Stimulated activated CD4-positive, alpha-beta T cell treated with anti-CD3 and anti-CD28 coated beads, Interleukin-1b, Interleukin-23, amount 100 ng/mL, for 1 hour (primary cell): Measurements from ENCODE around the gene OR6K6.

ENCODE experiments used
- DNase-seq, 2 donors: peaks; one replicate each; pipeline ENCODE4 v3.0.0-alpha.2; 2020; ENCODE audit warnings: low read depth in 2 of 2

OR6K6 gene

GRCh38 chr1:158754420-158754819, at the start of gene OR6K6:
Gene OR6K6 (plus strand): TSS chr1:158754720. CDS start chr1:158754888, 168 bp downstream.
- DNase-seq: no peak

GRCh38 chr1:158706096-158706495, 48.4 kb upstream of the OR6K6 start:
- no peak for DNase-seq

GRCh38 chr1:158711098-158711497, 43.4 kb upstream of the OR6K6 start:
- DNase-seq: no peak

GRCh38 chr1:158714754-158715153, 39.8 kb upstream of the OR6K6 start:
- DNase-seq: no peak

- no peak for DNase-seq
Observed at GRCh38 chr1:158716335-158716734, 38.2 kb upstream of the OR6K6 start.

- DNase-seq: no peak
Observed at GRCh38 chr1:158717344-158717743, 37.2 kb upstream of the OR6K6 start.

- no peak for DNase-seq
Observed at GRCh38 chr1:158719664-158720063, 34.9 kb upstream of the OR6K6 start.

GRCh38 chr1:158720620-158721019, 33.9 kb upstream of the OR6K6 start, which contains the start of gene OR6K3:
Gene OR6K3 (minus strand): TSS chr1:158720720. CDS start chr1:158718115, 2,605 bp downstream.
- DNase-seq: no peak

- DNase-seq: no peak
Observed at GRCh38 chr1:158724442-158724841, 30.1 kb upstream of the OR6K6 start.

- no peak for DNase-seq
Observed at GRCh38 chr1:158728510-158729225, 25.9 kb upstream of the OR6K6 start.

GRCh38 chr1:158730453-158730852, 24.1 kb upstream of the OR6K6 start:
- DNase-seq: no peak

GRCh38 chr1:158731707-158732106, 22.8 kb upstream of the OR6K6 start:
- no peak for DNase-seq

- DNase-seq: no peak
Observed at GRCh38 chr1:158732524-158732923, 22.0 kb upstream of the OR6K6 start.

- no peak for DNase-seq
Observed at GRCh38 chr1:158735848-158736247, 18.7 kb upstream of the OR6K6 start.

- DNase-seq: no peak
Observed at GRCh38 chr1:158752155-158752712, 2.3 kb upstream of the OR6K6 start.

- no peak for DNase-seq
Observed at GRCh38 chr1:158771950-158772866, 17.7 kb downstream of the OR6K6 start, which contains the start of gene OR6N1. Gene OR6N1 (minus strand): TSS chr1:158772195. CDS start chr1:158766682, 5,513 bp downstream.

- DNase-seq: no peak
Observed at GRCh38 chr1:158781104-158781503, 26.6 kb downstream of the OR6K6 start, which contains the start of gene OR6N2. Gene OR6N2 (minus strand): TSS chr1:158781204. CDS start chr1:158777635, 3,569 bp downstream.

- DNase-seq: peak in 1 of 2 donors; percentile 17
Observed at GRCh38 chr1:158793604-158794003, 39.1 kb downstream of the OR6K6 start.

- no peak for DNase-seq
Observed at GRCh38 chr1:158794247-158794646, 39.7 kb downstream of the OR6K6 start.

- DNase-seq: no peak
Observed at GRCh38 chr1:158798531-158798930, 44.0 kb downstream of the OR6K6 start.

GRCh38 chr1:158799689-158800088, 45.2 kb downstream of the OR6K6 start:
- DNase-seq: no peak

GRCh38 chr1:158800526-158800925, 46.0 kb downstream of the OR6K6 start:
- no peak for DNase-seq
